H9 (cell line): ENCODE results near the gene H2AZ2. TPM values are rescaled to one million over a fixed set of nuclear protein-coding genes. Genes with fewer than 3 reads are reported as not detected.

Experiments
- DNase-seq: peaks from one replicate; pipeline ENCODE4 v3.0.0-alpha.2; 2017
- H2AFZ ChIP-seq: one replicate; pipeline ENCODE4 v1.6.1; 2013; ENCODE audit warnings: mild to moderate bottlenecking, low read length, control low read depth, moderate library complexity
- H2AK5ac ChIP-seq: 2 replicates; pipeline ENCODE4 v1.6.1; 2013; ENCODE audit warnings: low read length, control low read depth, mixed read lengths; ENCODE audit not compliant: insufficient read length
- H2BK120ac ChIP-seq: one replicate; pipeline ENCODE4 v1.6.1; 2013; ENCODE audit warnings: low read depth, mild to moderate bottlenecking, low read length, control low read depth, inconsistent platforms; ENCODE audit not compliant: poor library complexity, severe bottlenecking
- H2BK12ac ChIP-seq: 2 replicates; pipeline ENCODE4 v1.6.1; 2013; ENCODE audit warnings: low read length, control low read depth, mixed read lengths, low read depth; ENCODE audit not compliant: insufficient read length
- H2BK15ac ChIP-seq: 2 replicates; pipeline ENCODE4 v1.6.1; 2013; ENCODE audit warnings: low read depth, low read length, control low read depth
- H2BK20ac ChIP-seq: one replicate; pipeline ENCODE4 v1.6.1; 2013; ENCODE audit warnings: low read depth, mild to moderate bottlenecking, low read length, control low read depth, inconsistent platforms; ENCODE audit not compliant: poor library complexity, severe bottlenecking
- H2BK5ac ChIP-seq: 2 replicates; pipeline ENCODE4 v1.6.1; 2013; ENCODE audit warnings: low read length, control low read depth, mixed read lengths; ENCODE audit not compliant: insufficient read length
- H3K14ac ChIP-seq: 2 replicates; pipeline ENCODE4 v1.6.1; 2013; ENCODE audit warnings: low read length, control low read depth; ENCODE audit not compliant: insufficient read depth
- H3K18ac ChIP-seq: 2 replicates; pipeline ENCODE4 v1.6.1; 2013; ENCODE audit warnings: low read depth, mild to moderate bottlenecking, mixed read lengths, low read length, control low read depth; ENCODE audit not compliant: insufficient read length
- H3K23ac ChIP-seq: 2 replicates; pipeline ENCODE4 v1.6.1; 2013; ENCODE audit warnings: low read length, control low read depth, mixed read lengths, low read depth; ENCODE audit not compliant: insufficient read length
- H3K23me2 ChIP-seq: 2 replicates; pipeline ENCODE4 v1.6.1; 2013; ENCODE audit warnings: low read depth, mild to moderate bottlenecking, mixed read lengths, low read length, control low read depth; ENCODE audit not compliant: insufficient read length, poor library complexity, severe bottlenecking
- H3K27ac ChIP-seq: 2 replicates; pipeline ENCODE4 v1.5.1; 2013; ENCODE audit warnings: low read length, control low read depth, mixed read lengths, low read depth; ENCODE audit not compliant: insufficient read length
- H3K27me3 ChIP-seq: 2 replicates; pipeline ENCODE4 v1.6.1; 2013; ENCODE audit warnings: low read length, control low read depth, inconsistent platforms; ENCODE audit not compliant: insufficient read depth
- H3K4ac ChIP-seq: 2 replicates; pipeline ENCODE4 v1.6.1; 2013; ENCODE audit warnings: low read depth, mild to moderate bottlenecking, control low read depth, inconsistent platforms, low read length, moderate library complexity
- H3K4me1 ChIP-seq: 2 replicates; pipeline ENCODE4 v1.6.1; 2013; ENCODE audit warnings: low read length, control low read depth, inconsistent platforms; ENCODE audit not compliant: insufficient read depth
- H3K4me2 ChIP-seq: 2 replicates; pipeline ENCODE4 v1.6.1; 2013; ENCODE audit warnings: low read length, control low read depth, mixed read lengths; ENCODE audit not compliant: insufficient read length, insufficient read depth
- H3K56ac ChIP-seq: 2 replicates; pipeline ENCODE4 v1.6.1; 2013; ENCODE audit warnings: low read depth, mild to moderate bottlenecking, mixed read lengths, low read length, control low read depth; ENCODE audit not compliant: insufficient read length
- H3K79me1 ChIP-seq: 2 replicates; pipeline ENCODE4 v1.6.1; 2013; ENCODE audit warnings: low read depth, mild to moderate bottlenecking, moderate library complexity, low read length, control low read depth, inconsistent platforms; ENCODE audit not compliant: insufficient read depth, poor library complexity, severe bottlenecking
- H3K79me2 ChIP-seq: 2 replicates; pipeline ENCODE4 v1.6.1; 2013; ENCODE audit warnings: low read length, control low read depth, inconsistent platforms; ENCODE audit not compliant: insufficient read depth
- H3K9ac ChIP-seq: 2 replicates; pipeline ENCODE4 v1.6.1; 2013; ENCODE audit warnings: low read length, control low read depth, mixed read lengths; ENCODE audit not compliant: insufficient read length; ENCODE audit errors: extremely low read depth
- H3K9me3 ChIP-seq: one replicate; pipeline ENCODE4 v1.6.1; 2013; ENCODE audit warnings: low read depth, low read length, inconsistent platforms; ENCODE audit not compliant: control insufficient read depth
- H3T11ph ChIP-seq: one replicate; pipeline ENCODE4 v1.6.1; 2013; ENCODE audit warnings: mild to moderate bottlenecking, low read length, control low read depth, inconsistent platforms
- H4K20me1 ChIP-seq: one replicate; pipeline ENCODE4 v1.6.1; 2013; ENCODE audit not compliant: control insufficient read depth, insufficient read length, insufficient read depth
- H4K5ac ChIP-seq: 2 replicates; pipeline ENCODE4 v1.6.1; 2013; ENCODE audit warnings: low read depth, mild to moderate bottlenecking, mixed read lengths, low read length, control low read depth; ENCODE audit not compliant: insufficient read length
- H4K8ac ChIP-seq: replicated peaks from 2 replicates; pipeline ENCODE4 v1.6.1; 2013; ENCODE audit warnings: low read length, control low read depth, mixed read lengths, low read depth; ENCODE audit not compliant: insufficient read length
- H4K91ac ChIP-seq: 2 replicates; pipeline ENCODE4 v1.6.1; 2013; ENCODE audit warnings: low read depth, mild to moderate bottlenecking, moderate library complexity, mixed read lengths, low read length, control low read depth; ENCODE audit not compliant: insufficient read length
- H3K27ac Mint-ChIP-seq, 3 experiments: 2 replicates in 2 of 3; 3 replicates in 1 of 3; pipeline ENCODE4 v1.8.0; 2020 to 2021; ENCODE audit warnings: mixed read lengths in 3 of 3, mild to moderate bottlenecking in 1 of 3, moderate library complexity in 1 of 3
- H3K27me3 Mint-ChIP-seq: 2 replicates; pipeline ENCODE4 v1.8.0; 2021; ENCODE audit warnings: low read depth, mild to moderate bottlenecking, moderate library complexity, mixed read lengths
- H3K36me3 Mint-ChIP-seq, 3 experiments: 2 replicates in 2 of 3; 3 replicates in 1 of 3; pipeline ENCODE4 v1.8.0; 2020 to 2021; ENCODE audit warnings: low read depth in 3 of 3, mixed read lengths in 3 of 3; ENCODE audit not compliant: insufficient read depth in 1 of 3
- H3K4me1 Mint-ChIP-seq, 2 experiments: 2 replicates each; pipeline ENCODE4 v1.8.0; 2020; ENCODE audit warnings: mixed read lengths in 2 of 2
- H3K4me3 Mint-ChIP-seq, 2 experiments: 2 replicates in 1 of 2; 3 replicates in 1 of 2; pipeline ENCODE4 v1.8.0; 2020 to 2021; ENCODE audit warnings: mild to moderate bottlenecking in 2 of 2, mixed read lengths in 2 of 2, moderate library complexity in 1 of 2
- H3K9me3 Mint-ChIP-seq, 2 experiments: 2 replicates in 1 of 2; 3 replicates in 1 of 2; pipeline ENCODE4 v1.8.0; 2020; ENCODE audit warnings: mild to moderate bottlenecking in 2 of 2, mixed read lengths in 2 of 2, moderate library complexity in 1 of 2
- CTCF ChIP-seq: fragments of 200-600 bp; sonication (generic); conservative IDR thresholded peaks from 3 replicates; pipeline ENCODE4 v1.8.0; 2021; ENCODE audit warnings: antibody characterized with exemption, mild to moderate bottlenecking
- total RNA-seq: library from RNA; stranded (reverse); gene quantifications from 2 replicates; pipeline ENCODE4 v1.2.1, GENCODE V29; 2021

Gene H2AZ2
- total RNA-seq, 1 experiment from 2014 or later = 208 TPM

- Histone ChIP-seq H2BK15ac (no peak overlapping the region), H4K20me1 (no peaks in the 10 kb centered on the region), H3K4me2 (peak overlapping the region; percentile 34), H2AK5ac (no peak overlapping the region), H3K27me3 (no peaks in the 10 kb centered on the region), H3K23me2 (peaks cover 12% of the 10 kb centered on the region), H2BK12ac (no peak overlapping the region), H2BK20ac (no peak overlapping the region), H3K23ac (no peak overlapping the region), H3K56ac (no peak overlapping the region), H3K79me1 (peaks cover 5% of the 10 kb centered on the region), H2AFZ (no peak overlapping the region), H2BK5ac (no peak overlapping the region), H3K27ac (no peak overlapping the region), H3T11ph (no peak overlapping the region), H2BK120ac (no peak overlapping the region), H3K4me1 (peaks cover 6% of the 10 kb centered on the region; the same call in 1 of the 2 replicates), H3K18ac (no peak overlapping the region), H3K14ac (no peak overlapping the region), H3K9ac (no peak overlapping the region), H4K5ac (no peak overlapping the region), H4K8ac (no peak overlapping the region), H3K9me3 (no peaks in the 10 kb centered on the region), H3K4ac (no peak overlapping the region), H4K91ac (no peak overlapping the region), H3K79me2 (peaks cover 11% of the 10 kb centered on the region; the same call in 1 of the 2 replicates)
- no peaks in the 10 kb centered on the region for H3K27me3 Mint-ChIP-seq
- H3K9me3 Mint-ChIP-seq = no peaks in the 10 kb centered on the region; a peak in 2 of 5 replicates
- H3K4me3 Mint-ChIP-seq = peak overlapping the region; percentile 91; a peak in 4 of 5 replicates
- no peak for DNase-seq
- peaks cover 13 to 36% (median 30%) of the 10 kb centered on the region in 3 experiments for H3K36me3 Mint-ChIP-seq
- peaks cover 41 to 44% of the 10 kb centered on the region in 2 experiments for H3K4me1 Mint-ChIP-seq
- no peak overlapping the region for H3K27ac Mint-ChIP-seq
- TF ChIP-seq CTCF = no peak
Observed at GRCh38 chr7:44881610-44882009, 33.7 kb upstream of the H2AZ2 start.
